ENCODE results near the gene TSNAX. TPM values are rescaled to one million over a fixed set of nuclear protein-coding genes. Genes with fewer than 3 reads are reported as not detected.

Gene TSNAX
- total and polyA plus RNA-seq, 2 of the 4 experiments (the other 2 are of a cell fraction) = 19.6 to 60.6 TPM

GRCh38 chr1:231536099-231536498, 7.6 kb downstream of the TSNAX start:
- intact Hi-C loops (cut with micrococcal nuclease) = no loop called here
- Histone ChIP-seq H3K4me3 (ENCODE audit: insufficient read depth, low read depth, low read length) (no peak overlapping the region), H2BK5ac (ENCODE audit: low read depth, low read length, poor library complexity, severe bottlenecking) (no peak overlapping the region), H2AK9ac (replicated peaks; ENCODE audit: low read depth, low read length, poor library complexity) (no peak overlapping the region), H2BK20ac (ENCODE audit: low read depth, low read length) (no peak overlapping the region), H4K20me1 (ENCODE audit: insufficient read depth, low read length) (no peaks in the 10 kb centered on the region; the same call in 1 of the 2 replicates), H3K36me3 (ENCODE audit: control insufficient read depth, insufficient read depth, low read length) (peaks cover 10% of the 10 kb centered on the region), H4K91ac (ENCODE audit: insufficient read depth, low read depth, low read length) (no peak overlapping the region), H2AK5ac (ENCODE audit: low read depth, low read length) (no peak overlapping the region), H3K27me3 (ENCODE audit: control insufficient read depth, insufficient read depth, low read length) (no peaks in the 10 kb centered on the region), H3K14ac (replicated peaks; ENCODE audit: low read depth, low read length) (no peak overlapping the region), H3K4me2 (ENCODE audit: low read depth, low read length) (no peak overlapping the region), H3K9me1 (ENCODE audit: insufficient read depth, low read length) (no peaks in the 10 kb centered on the region), H3K4me1 (ENCODE audit: control insufficient read depth, insufficient read depth, low read length) (no peaks in the 10 kb centered on the region), H4K5ac (ENCODE audit: low read depth, low read length) (no peak overlapping the region), H2BK120ac (ENCODE audit: low read depth, low read length) (no peak overlapping the region), H2BK15ac (ENCODE audit: low read depth, low read length) (no peak overlapping the region), H3K4ac (ENCODE audit: low read depth, low read length) (no peak overlapping the region), H3K9me3 (ENCODE audit: control insufficient read depth, insufficient read depth, low read length) (no peaks in the 10 kb centered on the region), H3K56ac (ENCODE audit: extremely low read depth, insufficient read depth, low read length) (no peak overlapping the region), H3K79me1 (ENCODE audit: low read depth in 1 of 2, low read length in 2 of 2) (peaks cover 6 to 20% of the 10 kb centered on the region in 2 experiments), H4K8ac (ENCODE audit: low read depth in 2 of 2, low read length in 2 of 2) (no peak overlapping the region), H2AFZ (replicated peaks; ENCODE audit: low read length, poor library complexity) (no peak overlapping the region), H3K27ac (ENCODE audit: insufficient read depth, low read length) (no peak overlapping the region), H3K18ac (ENCODE audit: low read depth, low read length) (no peak overlapping the region), H3K23ac (ENCODE audit: low read depth, low read length) (no peak overlapping the region), H3K9ac (ENCODE audit: low read depth, low read length) (no peak overlapping the region)
- TF ChIP-seq MAFK (IDR thresholded peaks at IDR 0.05; ENCODE audit: low read depth, low read length) (peak; percentile 73), ELK1 (IDR thresholded peaks at IDR 0.05; ENCODE audit: borderline replicate concordance, low read depth, low read length) (no peak), RCOR1 (IDR thresholded peaks at IDR 0.05; ENCODE audit: insufficient replicate concordance, low read length) (no peak), CTCF (conservative IDR thresholded peaks at IDR 0.05; ENCODE audit: low read depth, low read length) (no peak)
- ATAC-seq (ENCODE audit: low read depth) (no peak), DNase-seq (no peak)
- dilution Hi-C loops (cut with HindIII; ENCODE audit: low sequenced_read_pairs, unreplicated experiment) = no loop called here
- no CpG with 5 or more reads among the region's 2 CpGs for WGBS, 2 experiments (ENCODE audit: extremely low coverage in 2 of 2, insufficient read length in 1 of 2)
- CTCF ChIA-PET = no interaction called here
- in situ Hi-C loops (cut with MboI; ENCODE audit: low sequenced_read_pairs) = no loop called here
- POLR2A ChIA-PET (ENCODE audit: unreplicated experiment) = no interaction called here
- no TSS peak for BruUV-seq (replicated peaks)

Data from IMR-90 (cell line).